COLO829 (cell line): ENCODE results near the gene SLC6A2.
"Not testable (repeated sequence)": the region's sequence is repeated elsewhere in the genome, so short reads cannot be mapped to it uniquely, and the experiment has no call there.

ENCODE experiments used
- DNase-seq: peaks from one replicate; pipeline ENCODE4 v3.0.0; 2012; ENCODE audit warnings: low spot score

SLC6A2 gene

GRCh38 chr16:55711959-55712876, 56.4 kb downstream of the SLC6A2 start:
- no peak for DNase-seq

GRCh38 chr16:55713103-55713502, 57.3 kb downstream of the SLC6A2 start:
- no peak for DNase-seq

- DNase-seq = no peak
Measured at GRCh38 chr16:55717326-55717725, 61.5 kb downstream of the SLC6A2 start.

- DNase-seq = no peak
Measured at GRCh38 chr16:55725055-55725777, 69.4 kb downstream of the SLC6A2 start.

GRCh38 chr16:55728797-55729196, 73.0 kb downstream of the SLC6A2 start:
- DNase-seq = no peak

GRCh38 chr16:55730115-55730514, 74.3 kb downstream of the SLC6A2 start:
- no peak for DNase-seq

- DNase-seq = no peak
Measured at GRCh38 chr16:55732496-55732895, 76.7 kb downstream of the SLC6A2 start.

- no peak for DNase-seq
Measured at GRCh38 chr16:55734665-55735064, 78.9 kb downstream of the SLC6A2 start.

GRCh38 chr16:55735120-55735781, 79.5 kb downstream of the SLC6A2 start:
- no peak for DNase-seq

- DNase-seq = no peak
Measured at GRCh38 chr16:55736671-55737070, 80.9 kb downstream of the SLC6A2 start.

- no peak for DNase-seq
Measured at GRCh38 chr16:55737318-55737717, 81.5 kb downstream of the SLC6A2 start.

- no peak for DNase-seq
Measured at GRCh38 chr16:55737966-55738365, 82.2 kb downstream of the SLC6A2 start.

GRCh38 chr16:55746081-55746480, 90.3 kb downstream of the SLC6A2 start:
- DNase-seq = no peak

GRCh38 chr16:55747785-55748184, 92.0 kb downstream of the SLC6A2 start:
- no peak for DNase-seq

GRCh38 chr16:55752465-55753144, 96.8 kb downstream of the SLC6A2 start:
- not testable (repeated sequence) for DNase-seq

GRCh38 chr16:55753145-55753631, 97.4 kb downstream of the SLC6A2 start:
- not testable (repeated sequence) for DNase-seq
